ENCODE measurements around the gene SLC24A2.

SLC24A2 gene

DNA sequence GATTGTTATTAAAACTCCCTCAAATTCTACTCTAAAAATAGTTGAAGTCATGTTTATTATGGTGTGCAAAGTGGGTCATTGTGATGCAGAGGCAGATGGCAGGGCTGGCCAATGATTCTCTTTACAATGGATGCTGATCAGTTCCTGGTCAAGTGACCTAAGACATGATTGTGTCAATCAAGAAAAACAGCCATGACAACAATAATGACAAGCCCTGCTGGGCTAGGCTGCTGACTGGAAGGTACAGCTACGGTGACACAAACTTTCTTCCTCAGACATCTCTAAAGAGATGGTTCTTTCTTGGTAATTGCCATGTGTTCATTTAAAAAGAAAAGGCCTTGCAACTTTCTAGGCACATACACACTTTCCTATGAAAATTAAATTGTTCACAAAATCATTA lies 3.6 kb downstream of the SLC24A2 start:
- Mint-ChIP-seq H3K9me3 (no peaks in the 10 kb centered on the region), H3K27me3 (peaks cover 15 to 32% of the 10 kb centered on the region in 2 donors), H3K36me3 (ENCODE audit: insufficient read depth) (no peaks in the 10 kb centered on the region), H3K27ac (no peak overlapping the region), H3K4me3 (no peak overlapping the region), H3K4me1 (ENCODE audit: low read depth in 2 of 2) (no peaks in the 10 kb centered on the region)
- DNase-seq (no peak), ATAC-seq (replicated peaks) (no peak)

DNA sequence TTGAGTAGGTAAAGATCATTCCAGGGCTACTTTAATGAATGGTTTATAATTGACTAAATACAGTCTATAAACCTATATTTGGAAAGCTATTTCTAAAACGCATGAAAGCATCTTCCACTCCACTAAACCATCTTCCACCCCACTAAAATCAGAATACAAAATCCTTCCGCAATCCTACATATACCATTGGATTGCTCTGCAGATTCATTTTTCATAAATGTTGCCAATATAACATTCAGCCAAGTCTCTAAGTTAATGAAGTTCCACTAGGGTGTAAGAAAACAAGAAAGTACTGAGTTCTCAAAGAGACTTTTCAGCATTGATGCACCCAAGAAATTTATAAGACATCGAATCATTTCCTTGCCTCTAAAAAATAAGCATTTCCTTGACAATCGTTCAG lies 4.7 kb downstream of the SLC24A2 start:
- H3K27me3 Mint-ChIP-seq: peaks cover 17 to 21% of the 10 kb centered on the region in 2 donors
- no peaks in the 10 kb centered on the region for H3K9me3 Mint-ChIP-seq
- DNase-seq: no peak
- no peaks in the 10 kb centered on the region for H3K4me1 Mint-ChIP-seq (ENCODE audit: low read depth in 2 of 2)
- H3K4me3 Mint-ChIP-seq: no peak overlapping the region
- no peak overlapping the region for H3K27ac Mint-ChIP-seq
- no peak for ATAC-seq (replicated peaks)
- no peaks in the 10 kb centered on the region for H3K36me3 Mint-ChIP-seq (ENCODE audit: insufficient read depth)

DNA sequence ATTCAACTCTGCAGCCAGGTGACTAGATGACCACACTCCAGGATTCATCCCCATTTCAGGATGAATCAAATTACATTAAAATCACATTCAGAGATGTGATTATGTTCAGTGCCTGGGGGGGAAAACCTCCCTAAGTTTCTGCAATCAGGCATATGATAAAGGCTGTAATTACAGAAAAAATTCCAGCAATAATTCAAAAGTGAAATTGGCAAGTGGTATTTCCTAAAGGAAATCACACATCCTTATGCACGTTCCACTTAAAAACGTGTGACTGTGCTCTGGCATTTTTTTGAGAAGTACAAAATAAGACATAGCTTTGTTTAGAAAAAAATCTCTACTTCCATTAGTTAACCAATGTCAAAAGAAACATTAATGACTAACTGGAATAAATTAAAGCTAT lies 5.3 kb downstream of the SLC24A2 start:
- H3K36me3 Mint-ChIP-seq (ENCODE audit: insufficient read depth): no peaks in the 10 kb centered on the region
- no peak overlapping the region for H3K27ac Mint-ChIP-seq
- DNase-seq (no peak), ATAC-seq (replicated peaks) (no peak)
- H3K4me3 Mint-ChIP-seq: no peak overlapping the region
- no peaks in the 10 kb centered on the region for H3K9me3 Mint-ChIP-seq
- peaks cover 15% of the 10 kb centered on the region in 2 donors for H3K27me3 Mint-ChIP-seq
- no peaks in the 10 kb centered on the region for H3K4me1 Mint-ChIP-seq (ENCODE audit: low read depth in 2 of 2)

DNA sequence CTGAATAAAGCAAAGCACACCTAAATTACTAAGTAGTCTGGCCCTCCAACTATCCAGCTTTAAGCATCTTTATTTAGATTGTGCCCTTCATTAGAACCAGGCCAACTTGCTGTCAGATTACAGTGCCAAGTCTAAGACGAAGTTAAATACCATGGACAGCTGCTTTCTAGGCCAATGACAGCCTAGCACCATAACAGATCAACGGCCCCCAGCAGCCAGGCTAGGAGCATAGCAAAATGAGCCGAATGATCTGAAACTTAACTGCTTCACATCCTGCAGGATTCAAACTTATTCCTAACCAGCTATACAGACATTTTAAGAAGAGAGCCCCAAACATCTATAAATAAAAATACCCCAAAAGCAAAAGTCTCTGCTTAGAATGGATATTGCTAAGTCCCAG lies 6.8 kb downstream of the SLC24A2 start:
- no peak for DNase-seq
- H3K27ac Mint-ChIP-seq: no peak overlapping the region
- peaks cover 6 to 8% of the 10 kb centered on the region in 2 donors for H3K27me3 Mint-ChIP-seq
- no peaks in the 10 kb centered on the region for H3K9me3 Mint-ChIP-seq
- ATAC-seq (replicated peaks): no peak
- no peaks in the 10 kb centered on the region for H3K36me3 Mint-ChIP-seq (ENCODE audit: insufficient read depth)
- no peaks in the 10 kb centered on the region for H3K4me1 Mint-ChIP-seq (ENCODE audit: low read depth in 2 of 2)
- no peak overlapping the region for H3K4me3 Mint-ChIP-seq

DNA sequence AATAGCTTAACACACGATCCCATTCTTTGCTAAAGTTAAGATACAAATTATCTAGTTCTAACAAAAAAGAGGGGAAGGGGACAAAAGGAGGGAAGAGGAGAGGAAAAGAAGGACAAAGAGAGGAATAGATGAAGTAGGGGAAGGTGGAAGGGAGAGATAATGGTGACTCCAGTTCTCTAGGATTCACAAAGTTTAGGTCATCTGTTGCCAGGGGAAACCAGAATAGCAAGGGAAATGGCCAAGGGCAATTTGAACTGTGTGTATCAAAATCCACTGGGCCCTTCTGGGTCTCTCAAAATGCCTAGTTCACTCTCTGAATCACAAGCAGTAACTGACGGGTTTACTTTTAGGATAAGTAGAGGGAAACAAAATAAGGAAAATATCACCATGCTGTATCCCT lies 7.6 kb downstream of the SLC24A2 start:
- Mint-ChIP-seq H3K27me3 (peaks cover 6 to 8% of the 10 kb centered on the region in 2 donors), H3K36me3 (ENCODE audit: insufficient read depth) (no peaks in the 10 kb centered on the region), H3K4me3 (no peak overlapping the region), H3K9me3 (no peaks in the 10 kb centered on the region), H3K4me1 (ENCODE audit: low read depth in 2 of 2) (no peaks in the 10 kb centered on the region), H3K27ac (no peak overlapping the region)
- DNase-seq (no peak), ATAC-seq (replicated peaks) (no peak)

DNA sequence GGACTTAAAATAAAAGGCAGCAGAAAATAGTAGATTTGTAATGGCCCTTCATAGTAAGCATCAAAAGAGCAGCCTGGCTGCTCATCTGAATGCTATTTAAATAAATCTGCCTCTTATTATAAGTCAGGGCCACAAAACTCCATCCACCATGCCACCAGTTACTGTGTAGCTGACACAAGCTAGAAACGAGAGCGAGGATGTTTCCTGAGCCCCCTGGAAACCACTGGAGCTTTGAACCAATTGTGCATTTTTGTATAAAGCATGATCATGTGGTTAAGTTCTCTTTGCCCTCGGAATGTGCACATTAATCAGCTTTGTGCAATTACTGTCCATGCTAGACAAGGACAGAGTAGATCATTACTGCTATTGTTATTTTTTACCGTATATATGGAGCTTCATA lies 17.4 kb downstream of the SLC24A2 start:
- Mint-ChIP-seq H3K36me3 (ENCODE audit: insufficient read depth) (no peaks in the 10 kb centered on the region), H3K4me3 (no peak overlapping the region), H3K27me3 (peaks cover 7 to 12% of the 10 kb centered on the region in 2 donors), H3K4me1 (ENCODE audit: low read depth in 2 of 2) (no peaks in the 10 kb centered on the region), H3K27ac (no peak overlapping the region), H3K9me3 (no peaks in the 10 kb centered on the region)
- DNase-seq (no peak), ATAC-seq (replicated peaks) (no peak)

DNA sequence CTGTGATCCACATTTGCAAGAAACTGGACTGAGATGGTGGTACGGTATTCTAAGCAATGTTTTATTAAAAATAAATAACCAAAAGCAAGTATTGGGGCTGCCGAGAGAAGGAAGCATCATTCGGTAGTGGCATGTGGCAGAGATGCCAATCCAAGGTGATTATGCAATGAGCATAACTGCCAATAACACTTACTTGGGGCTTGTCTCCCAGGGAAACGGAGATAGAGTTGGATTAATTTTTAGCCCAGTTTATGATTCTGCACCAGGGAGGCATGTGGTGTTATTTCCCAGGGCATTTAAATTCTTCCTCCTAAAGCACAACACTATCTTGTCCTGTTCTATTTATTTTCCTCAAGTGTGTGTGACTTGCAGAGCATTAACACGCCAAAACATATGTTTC lies 17.9 kb downstream of the SLC24A2 start:
- ATAC-seq (replicated peaks): no peak
- H3K36me3 Mint-ChIP-seq (ENCODE audit: insufficient read depth): no peaks in the 10 kb centered on the region
- H3K9me3 Mint-ChIP-seq: no peaks in the 10 kb centered on the region

DNA sequence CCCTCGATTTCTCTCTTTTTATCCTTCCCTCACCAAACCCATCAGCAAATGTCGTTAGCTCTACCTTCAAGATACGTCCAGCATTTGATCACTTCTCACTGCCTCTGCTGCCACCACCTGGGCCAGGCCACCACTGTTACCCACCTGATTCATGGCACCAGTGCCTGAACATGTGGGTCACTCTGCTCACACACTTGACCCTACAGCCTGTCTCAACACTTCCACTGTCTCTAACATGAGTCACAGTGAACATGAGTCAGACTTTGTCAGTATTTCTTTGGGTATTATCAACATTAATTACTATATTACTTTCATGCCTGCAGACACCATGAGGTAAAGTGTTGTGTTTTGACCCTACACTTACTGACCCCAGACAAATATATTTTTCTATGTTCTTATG lies 19.6 kb downstream of the SLC24A2 start:
- Mint-ChIP-seq H3K27ac (no peak overlapping the region), H3K36me3 (ENCODE audit: insufficient read depth) (no peaks in the 10 kb centered on the region), H3K9me3 (peaks cover 0 to 10% of the 10 kb centered on the region in 2 donors), H3K27me3 (peaks cover 7 to 12% of the 10 kb centered on the region in 2 donors), H3K4me3 (no peak overlapping the region), H3K4me1 (ENCODE audit: low read depth in 2 of 2) (no peaks in the 10 kb centered on the region)
- DNase-seq (no peak), ATAC-seq (replicated peaks) (no peak)

More for the DNA sequence above, 17.9 kb downstream of the SLC24A2 start:
- Mint-ChIP-seq H3K27ac (no peak overlapping the region), H3K4me3 (no peak overlapping the region), H3K27me3 (peaks cover 7 to 12% of the 10 kb centered on the region in 2 donors), H3K4me1 (ENCODE audit: low read depth in 2 of 2) (no peaks in the 10 kb centered on the region)
- DNase-seq: no peak

DNA sequence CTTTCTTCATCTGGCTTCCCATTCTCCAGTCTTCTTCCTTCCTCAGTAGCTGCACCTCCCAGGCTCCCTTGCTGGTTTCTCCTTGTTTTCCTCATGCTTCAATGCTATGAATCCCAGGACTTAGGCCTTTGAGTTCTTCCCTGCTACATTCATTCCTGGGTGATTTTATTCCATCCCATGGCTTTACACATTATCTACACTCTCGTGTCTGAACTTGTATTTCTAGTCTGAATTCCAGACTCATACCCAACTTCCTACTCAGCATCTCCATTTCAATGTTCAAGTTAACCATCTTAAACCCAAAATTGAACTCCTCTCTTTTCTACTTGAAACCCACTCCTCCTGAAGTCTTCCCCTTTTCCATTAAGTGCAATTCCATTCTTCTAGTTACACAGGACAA lies 20.0 kb downstream of the SLC24A2 start:
- Mint-ChIP-seq H3K36me3 (ENCODE audit: insufficient read depth) (no peaks in the 10 kb centered on the region), H3K4me3 (no peak overlapping the region), H3K27ac (no peak overlapping the region), H3K9me3 (peaks cover 0 to 10% of the 10 kb centered on the region in 2 donors), H3K27me3 (peaks cover 7 to 12% of the 10 kb centered on the region in 2 donors), H3K4me1 (ENCODE audit: low read depth in 2 of 2) (no peaks in the 10 kb centered on the region)
- ATAC-seq (replicated peaks) (no peak), DNase-seq (no peak)

DNA sequence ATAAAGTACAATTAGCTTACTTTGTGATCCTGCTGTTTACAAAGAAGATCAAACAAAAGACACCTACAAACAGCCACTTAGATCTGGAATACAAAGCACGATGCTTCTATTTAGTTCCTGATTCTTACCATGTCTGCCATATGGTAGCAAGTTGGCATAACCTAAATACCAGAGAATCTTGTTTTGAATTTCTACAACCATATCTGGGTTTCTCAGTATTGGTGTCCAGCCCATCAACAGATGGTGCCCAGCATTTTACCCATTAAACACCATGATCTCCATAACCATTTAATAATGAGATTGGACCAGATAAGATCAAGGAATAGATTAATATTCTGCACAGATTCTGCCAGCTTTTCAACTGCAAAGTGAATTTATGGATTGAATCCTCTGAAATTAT lies 29.8 kb downstream of the SLC24A2 start:
- ATAC-seq (replicated peaks): no peak
- H3K9me3 Mint-ChIP-seq: peaks cover 0 to 3% of the 10 kb centered on the region in 2 donors

DNA sequence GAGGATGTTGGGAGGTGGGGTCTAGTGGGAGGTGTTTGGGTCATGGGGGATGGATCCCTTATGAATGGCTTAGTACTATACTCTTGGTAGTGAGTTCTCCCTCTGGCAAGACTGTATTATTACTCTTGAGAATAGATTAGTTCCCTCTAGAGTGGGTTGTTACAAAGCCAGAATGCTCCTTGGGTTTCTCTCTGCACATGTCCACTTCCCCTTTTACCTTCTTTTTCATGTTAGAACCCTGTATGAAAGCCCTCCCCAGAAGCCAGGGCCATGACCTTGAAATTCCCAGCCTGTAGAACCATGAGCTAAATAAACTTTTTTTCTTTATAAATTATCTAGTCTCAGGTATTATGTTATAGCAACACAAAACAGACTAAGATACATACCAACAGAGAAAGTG lies 31.1 kb downstream of the SLC24A2 start:
- Mint-ChIP-seq H3K27ac (no peak overlapping the region), H3K9me3 (peaks cover 0 to 3% of the 10 kb centered on the region in 2 donors), H3K36me3 (ENCODE audit: insufficient read depth) (no peaks in the 10 kb centered on the region), H3K4me1 (ENCODE audit: low read depth in 2 of 2) (no peaks in the 10 kb centered on the region), H3K27me3 (no peaks in the 10 kb centered on the region), H3K4me3 (no peak overlapping the region)
- DNase-seq (no peak), ATAC-seq (replicated peaks) (no peak)

More for the DNA sequence above, 29.8 kb downstream of the SLC24A2 start:
- Mint-ChIP-seq H3K27ac (no peak overlapping the region), H3K27me3 (no peaks in the 10 kb centered on the region), H3K36me3 (ENCODE audit: insufficient read depth) (no peaks in the 10 kb centered on the region), H3K4me1 (ENCODE audit: low read depth in 2 of 2) (no peaks in the 10 kb centered on the region), H3K4me3 (no peak overlapping the region)
- DNase-seq: no peak

DNA sequence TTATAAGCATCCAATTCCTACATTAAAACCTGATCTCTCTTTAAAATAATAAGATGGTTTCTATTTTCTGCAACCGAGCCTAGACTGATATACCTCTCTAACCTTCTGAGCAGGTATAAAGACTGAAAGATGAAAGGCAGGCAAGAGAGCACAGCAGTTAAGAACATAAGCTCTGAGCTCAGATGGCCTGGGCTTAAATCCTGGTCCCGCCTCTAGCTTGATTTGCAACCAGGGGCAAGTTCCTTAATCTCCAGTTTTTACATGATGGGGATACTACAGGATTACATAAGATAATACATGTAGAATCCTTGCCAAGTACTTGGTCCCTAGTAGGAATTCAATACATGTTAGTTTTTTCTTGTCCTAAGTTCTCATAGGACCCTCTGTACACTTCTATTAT lies 33.9 kb downstream of the SLC24A2 start:
- Mint-ChIP-seq H3K27me3 (no peaks in the 10 kb centered on the region), H3K4me3 (no peak overlapping the region), H3K36me3 (ENCODE audit: insufficient read depth) (no peaks in the 10 kb centered on the region), H3K4me1 (ENCODE audit: low read depth in 2 of 2) (peaks cover 0 to 2% of the 10 kb centered on the region in 2 donors), H3K27ac (no peak overlapping the region), H3K9me3 (peaks cover 0 to 2% of the 10 kb centered on the region in 2 donors)
- ATAC-seq (replicated peaks) (no peak), DNase-seq (no peak)

DNA sequence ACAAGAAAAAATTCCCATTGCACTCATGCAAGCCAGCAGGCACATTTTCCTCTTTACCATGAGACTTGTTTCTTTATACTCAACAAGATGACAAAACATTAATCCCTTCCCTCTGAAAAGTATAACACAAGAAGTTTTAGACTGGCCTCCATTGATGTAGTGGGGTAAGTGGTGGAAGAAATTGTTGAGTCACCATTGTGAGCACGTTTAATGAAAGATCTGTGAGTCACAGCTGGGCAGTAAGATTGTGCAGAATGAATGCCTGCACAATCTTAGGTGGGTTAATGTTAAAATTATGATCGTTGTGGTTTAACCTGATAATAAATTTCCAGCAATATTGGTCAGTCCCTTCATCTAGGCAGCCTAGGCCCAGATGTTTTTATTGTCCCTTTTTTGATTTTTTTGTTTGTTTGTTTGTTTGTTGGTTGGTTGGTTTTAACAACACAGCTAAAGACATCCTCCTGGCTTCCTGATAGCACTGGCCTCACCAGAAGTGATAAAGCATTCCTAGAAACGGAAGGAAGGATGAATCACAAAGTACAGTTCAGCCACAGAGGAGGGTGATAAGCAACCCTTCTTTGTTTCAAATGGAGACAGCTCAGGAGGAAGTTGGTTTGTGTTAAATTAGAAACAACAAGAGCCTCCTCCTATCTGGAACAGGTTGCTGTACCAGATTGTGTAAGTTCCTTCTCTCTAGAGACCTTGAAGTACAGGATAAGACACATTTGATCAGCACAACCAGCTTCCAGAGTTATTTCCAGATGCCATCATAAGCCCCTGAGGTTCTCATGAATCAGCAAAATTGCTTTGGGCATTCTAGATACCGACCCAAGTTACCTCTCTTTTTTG lies 40.3 kb downstream of the SLC24A2 start:
- H3K36me3 Mint-ChIP-seq (ENCODE audit: insufficient read depth): no peaks in the 10 kb centered on the region
- ATAC-seq (replicated peaks): peak; percentile 45
- DNase-seq: no peak
- H3K27ac Mint-ChIP-seq: peak overlapping the region; percentile 59 to 74
- no peaks in the 10 kb centered on the region for H3K27me3 Mint-ChIP-seq
- H3K4me3 Mint-ChIP-seq: peak overlapping the region; percentile 7 to 60
- H3K4me1 Mint-ChIP-seq (ENCODE audit: low read depth in 2 of 2): peaks cover 3 to 9% of the 10 kb centered on the region in 2 donors
- H3K9me3 Mint-ChIP-seq: peaks cover 0 to 1% of the 10 kb centered on the region in 2 donors

DNA sequence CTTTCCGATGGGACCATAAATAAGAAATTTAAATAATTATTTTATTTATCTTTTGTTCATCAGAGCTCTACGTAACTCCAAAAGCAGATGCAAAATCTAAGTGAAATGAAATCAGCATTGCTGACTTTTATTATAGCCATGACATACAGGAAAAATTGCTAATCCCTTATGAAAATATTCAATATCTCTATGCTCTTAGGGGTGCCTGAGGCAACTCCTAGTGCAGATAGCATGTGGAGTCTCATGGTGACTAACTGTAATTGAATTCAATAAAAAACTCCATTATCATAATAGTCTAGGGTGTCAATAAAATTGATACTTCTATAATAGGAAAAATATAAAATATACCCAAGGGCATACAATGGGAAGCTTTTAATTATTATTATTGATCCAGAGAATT lies 42.6 kb downstream of the SLC24A2 start:
- H3K4me3 Mint-ChIP-seq: no peak overlapping the region
- peaks cover 0 to 1% of the 10 kb centered on the region in 2 donors for H3K9me3 Mint-ChIP-seq
- no peaks in the 10 kb centered on the region for H3K27me3 Mint-ChIP-seq
- no peak overlapping the region for H3K27ac Mint-ChIP-seq
- peaks cover 3 to 9% of the 10 kb centered on the region in 2 donors for H3K4me1 Mint-ChIP-seq (ENCODE audit: low read depth in 2 of 2)
- ATAC-seq (replicated peaks) (no peak), DNase-seq (no peak)
- H3K36me3 Mint-ChIP-seq (ENCODE audit: insufficient read depth): no peaks in the 10 kb centered on the region

All from effector memory CD8-positive, alpha-beta T cell (primary cell).